BLaER1 treated with 17β-estradiol and CSF1 and Interleukin-3, amounts not matched to agents 10 nM and 100 nM (cell line): ENCODE measurements around the gene POLD3.

Experiments
- H3K27ac ChIP-seq, 11 experiments: shearing (Covaris generic); formaldehyde crosslinking; 2 replicates each; pipeline ENCODE4 v1.8.1; 2022
- H3K27me3 ChIP-seq, 11 experiments: shearing (Covaris generic); formaldehyde crosslinking; 2 replicates each; pipeline ENCODE4 v1.8.1; 2022
- H3K36me3 ChIP-seq, 11 experiments: shearing (Covaris generic); formaldehyde crosslinking; 2 replicates each; pipeline ENCODE4 v1.8.1; 2022
- H3K4me1 ChIP-seq, 10 experiments: shearing (Covaris generic); formaldehyde crosslinking; 2 replicates each; pipeline ENCODE4 v1.8.1; 2022
- H3K4me2 ChIP-seq, 11 experiments: shearing (Covaris generic); formaldehyde crosslinking; 2 replicates each; pipeline ENCODE4 v1.8.1; 2022
- H3K4me3 ChIP-seq, 10 experiments: shearing (Covaris generic); formaldehyde crosslinking; 2 replicates each; pipeline ENCODE4 v1.8.1; 2022
- H3K9ac ChIP-seq, 11 experiments: shearing (Covaris generic); formaldehyde crosslinking; 2 replicates each; pipeline ENCODE4 v1.8.1; 2022
- H3K9me3 ChIP-seq, 11 experiments: shearing (Covaris generic); formaldehyde crosslinking; replicated peaks in 1 of 11; 2 replicates each; pipeline ENCODE4 v1.8.1; 2022
- H4K20me1 ChIP-seq, 11 experiments: shearing (Covaris generic); formaldehyde crosslinking; 2 replicates each; pipeline ENCODE4 v1.8.1; 2022
- Cebpa-rat ChIP-seq, 11 experiments: shearing (Covaris generic); IDR thresholded peaks; 2 replicates each; pipeline ENCODE4 v1.8.1; 2022

POLD3 gene

DNA sequence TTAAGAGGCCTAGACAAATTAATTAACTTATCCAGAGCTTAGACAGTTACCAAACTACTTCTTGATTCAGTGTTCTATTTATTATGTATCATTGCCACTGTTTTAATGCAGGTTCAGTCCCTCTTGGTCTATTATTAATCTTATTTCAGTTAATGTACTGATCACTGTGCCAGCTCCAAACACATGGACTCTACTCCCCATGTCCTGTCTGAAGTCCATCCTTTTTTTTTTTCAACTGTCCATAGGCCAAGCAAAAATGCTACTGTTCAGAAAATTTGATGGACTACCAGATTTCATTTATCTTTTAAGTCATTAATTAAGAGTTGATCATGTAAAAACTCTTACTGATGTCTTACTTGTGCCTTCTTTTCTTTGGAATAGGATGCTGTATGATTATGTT is 11.9 kb downstream of the POLD3 start:
- TF ChIP-seq Cebpa-rat (IDR thresholded peaks at IDR 0.05), result no peak
- Histone ChIP-seq H3K9ac (no peak overlapping the region), H3K4me1 (peaks cover 0 to 9% (median 6%) of the 10 kb centered on the region in 10 experiments; a peak in 10 of 20 replicates), H3K27ac (no peak overlapping the region), H3K36me3 (peaks cover 68 to 100% (median 92%) of the 10 kb centered on the region in 11 experiments), H3K9me3 (no peaks in the 10 kb centered on the region), H3K4me3 (no peak overlapping the region), H3K4me2 (no peak overlapping the region), H3K27me3 (no peaks in the 10 kb centered on the region), H4K20me1 (peaks cover 0 to 32% (median 7%) of the 10 kb centered on the region in 11 experiments; a peak in 7 of 22 replicates)

DNA sequence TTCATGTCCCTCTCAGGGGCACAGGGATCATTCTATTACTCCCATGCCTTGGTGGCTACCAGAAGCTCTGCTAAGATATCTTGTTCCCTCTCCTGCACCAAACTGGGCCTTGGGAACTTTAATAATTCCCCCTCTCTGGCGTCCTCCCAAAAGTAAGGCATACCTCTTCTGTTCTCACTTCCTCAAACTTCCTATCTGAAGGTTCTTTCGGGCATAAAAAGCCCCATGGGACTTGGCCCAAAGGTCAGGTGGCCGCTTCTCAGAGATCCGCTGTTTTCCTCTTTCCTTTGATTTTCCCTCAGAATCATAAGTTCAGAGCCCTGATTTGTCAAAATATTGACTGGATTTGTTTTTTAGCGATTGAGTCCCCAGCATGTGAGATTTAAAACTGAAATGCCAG is 13.0 kb downstream of the POLD3 start:
- Histone ChIP-seq H3K4me3 (no peak overlapping the region), H3K36me3 (peaks cover 73 to 100% (median 90%) of the 10 kb centered on the region in 11 experiments), H3K4me1 (peaks cover 0 to 9% (median 6%) of the 10 kb centered on the region in 10 experiments; a peak in 10 of 20 replicates), H3K27ac (no peak overlapping the region), H3K4me2 (0 out of 22 replicates have a peak overlapping the region, but pooled peaks of 1 of the 11 experiments have one; percentile 1), H4K20me1 (peaks cover 0 to 32% (median 7%) of the 10 kb centered on the region in 11 experiments; a peak in 7 of 22 replicates), H3K9me3 (no peaks in the 10 kb centered on the region), H3K9ac (no peak overlapping the region), H3K27me3 (no peaks in the 10 kb centered on the region)
- no peak for TF ChIP-seq Cebpa-rat (IDR thresholded peaks at IDR 0.05)

DNA sequence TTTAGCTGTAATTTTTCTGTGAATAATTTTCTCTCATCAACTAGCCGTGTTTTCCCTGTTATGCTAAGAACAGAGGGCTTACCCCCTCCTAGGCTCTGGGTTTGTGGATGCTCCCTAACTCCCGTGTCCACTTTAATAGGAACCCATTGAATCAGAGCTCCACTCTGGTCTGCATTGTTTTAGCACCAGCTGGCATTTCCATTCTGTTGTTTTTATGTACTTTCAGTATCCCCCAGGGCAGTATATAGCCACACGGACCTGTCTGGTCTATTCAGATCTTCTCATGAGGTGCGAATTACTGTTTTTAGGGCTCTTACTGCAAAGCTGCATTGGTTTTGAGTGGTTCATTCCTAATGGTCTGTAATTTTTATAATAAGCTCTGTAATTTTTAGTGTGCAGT is 16.0 kb downstream of the POLD3 start:
- H3K9ac ChIP-seq, result no peak overlapping the region

DNA sequence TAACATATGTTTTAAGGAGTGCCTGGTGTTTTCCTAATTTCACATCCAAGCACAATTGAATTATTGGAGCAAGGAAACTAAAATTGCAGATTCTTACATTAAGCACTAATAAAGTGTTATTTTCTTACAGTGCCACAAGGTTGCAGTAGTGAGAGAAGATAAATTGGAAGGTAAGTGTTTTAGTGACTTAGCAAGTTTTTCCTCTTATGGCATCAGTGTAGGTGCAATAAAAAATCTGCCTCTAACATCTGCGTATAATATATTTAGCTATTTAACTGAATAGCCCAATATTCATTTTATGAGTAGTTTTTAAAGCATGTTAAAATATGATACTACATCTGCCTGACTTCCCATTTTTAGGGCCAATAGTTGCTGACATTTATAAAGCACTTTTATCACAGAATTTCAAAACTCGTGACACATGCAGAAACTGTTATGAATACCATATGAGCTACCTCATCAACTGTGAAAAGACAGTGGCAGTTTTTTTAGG is 19.0 kb downstream of the POLD3 start:
- TF ChIP-seq Cebpa-rat (IDR thresholded peaks at IDR 0.05), result no peak
- Histone ChIP-seq H3K4me2 (peak overlapping the region in 3 of 11 experiments; percentile 34 to 71 (median 67); a peak in 5 of 22 replicates), H4K20me1 (peaks cover 0 to 12% (median 3%) of the 10 kb centered on the region in 11 experiments; a peak in 4 of 22 replicates), H3K27ac (peak overlapping the region in 4 of 11 experiments; percentile 13 to 80 (median 72); a peak in 7 of 22 replicates), H3K4me3 (no peak overlapping the region), H3K36me3 (peaks cover 39 to 100% (median 87%) of the 10 kb centered on the region in 11 experiments), H3K9ac (peak overlapping the region in 2 of 11 experiments; percentile 7 to 29; a peak in 3 of 22 replicates), H3K9me3 (no peaks in the 10 kb centered on the region), H3K27me3 (no peaks in the 10 kb centered on the region), H3K4me1 (peaks cover 0 to 52% (median 0%) of the 10 kb centered on the region in 10 experiments; a peak in 6 of 20 replicates)

More for the DNA sequence above, 16.0 kb downstream of the POLD3 start:
- Histone ChIP-seq H3K9me3 (no peaks in the 10 kb centered on the region), H3K4me2 (no peak overlapping the region), H3K4me1 (peaks cover 4 to 31% (median 7%) of the 10 kb centered on the region in 10 experiments; a peak in 13 of 20 replicates), H4K20me1 (peaks cover 0 to 26% (median 5%) of the 10 kb centered on the region in 11 experiments; a peak in 4 of 22 replicates), H3K27me3 (no peaks in the 10 kb centered on the region), H3K4me3 (no peak overlapping the region), H3K36me3 (peaks cover 58 to 100% (median 85%) of the 10 kb centered on the region in 11 experiments), H3K27ac (no peak overlapping the region)
- no peak for TF ChIP-seq Cebpa-rat (IDR thresholded peaks at IDR 0.05)

DNA sequence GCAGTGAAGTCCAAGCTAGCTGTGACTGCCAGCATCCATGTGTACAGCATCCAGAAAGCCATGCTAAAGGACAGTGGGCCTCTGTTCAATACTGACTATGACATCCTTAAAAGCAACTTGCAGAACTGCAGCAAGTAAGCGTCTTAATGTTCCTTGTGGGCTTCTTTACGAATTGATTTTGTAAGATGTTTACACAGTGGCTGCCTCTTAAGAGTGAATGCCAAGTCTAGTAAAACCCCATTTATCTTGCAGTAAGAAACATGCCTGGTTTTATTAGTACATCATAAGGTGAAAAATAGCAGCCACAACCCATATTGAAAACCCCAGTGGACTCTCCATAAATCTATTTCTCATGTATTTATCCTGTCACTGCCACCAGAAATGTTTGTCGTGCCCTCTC is 20.5 kb downstream of the POLD3 start:
- Histone ChIP-seq H3K9me3 (no peaks in the 10 kb centered on the region), H3K36me3 (peaks cover 48 to 100% (median 90%) of the 10 kb centered on the region in 11 experiments), H3K4me3 (no peak overlapping the region), H3K4me2 (peak overlapping the region in 1 of 11 experiments; percentile 16; a peak in 1 of 22 replicates), H3K27ac (peak overlapping the region in 1 of 11 experiments; percentile 67; a peak in 2 of 22 replicates), H3K4me1 (peaks cover 0 to 56% (median 0%) of the 10 kb centered on the region in 10 experiments; a peak in 6 of 20 replicates), H3K9ac (no peak overlapping the region), H4K20me1 (peaks cover 0 to 12% (median 3%) of the 10 kb centered on the region in 11 experiments; a peak in 4 of 22 replicates), H3K27me3 (no peaks in the 10 kb centered on the region)
- TF ChIP-seq Cebpa-rat (IDR thresholded peaks at IDR 0.05), result no peak

DNA sequence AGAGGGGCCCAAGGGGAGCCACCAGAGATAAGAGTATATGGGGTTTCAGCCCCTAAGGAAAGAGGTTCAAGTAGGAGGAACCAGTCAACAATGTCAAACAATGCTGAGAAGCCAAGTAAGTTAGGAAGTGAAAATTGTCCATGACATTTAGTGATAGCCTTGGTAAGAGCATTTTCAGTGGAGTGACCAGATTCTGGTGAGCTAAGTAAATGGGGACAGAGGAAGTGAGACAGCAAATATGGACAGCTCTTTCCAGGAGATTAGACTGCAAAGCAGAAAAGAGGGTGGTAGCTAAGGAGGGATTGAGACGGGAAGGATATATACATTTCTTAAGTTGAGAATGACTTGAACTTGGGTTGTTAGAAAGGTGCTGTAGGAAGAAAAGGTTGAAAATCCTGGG is 22.9 kb downstream of the POLD3 start:
- Histone ChIP-seq H4K20me1 (peaks cover 0 to 5% (median 0%) of the 10 kb centered on the region in 11 experiments; a peak in 2 of 22 replicates), H3K27ac (peak overlapping the region in 3 of 11 experiments; percentile 56 to 66 (median 65); a peak in 6 of 22 replicates), H3K36me3 (peaks cover 57 to 100% (median 93%) of the 10 kb centered on the region in 11 experiments), H3K4me3 (no peak overlapping the region), H3K4me2 (peak overlapping the region in 3 of 11 experiments; percentile 43 to 78 (median 73); a peak in 6 of 22 replicates), H3K9ac (peak overlapping the region in 1 of 11 experiments; percentile 7; a peak in 1 of 22 replicates), H3K27me3 (no peaks in the 10 kb centered on the region), H3K4me1 (peaks cover 0 to 56% (median 0%) of the 10 kb centered on the region in 10 experiments; a peak in 6 of 20 replicates), H3K9me3 (no peaks in the 10 kb centered on the region)
- TF ChIP-seq Cebpa-rat (IDR thresholded peaks at IDR 0.05), result no peak

DNA sequence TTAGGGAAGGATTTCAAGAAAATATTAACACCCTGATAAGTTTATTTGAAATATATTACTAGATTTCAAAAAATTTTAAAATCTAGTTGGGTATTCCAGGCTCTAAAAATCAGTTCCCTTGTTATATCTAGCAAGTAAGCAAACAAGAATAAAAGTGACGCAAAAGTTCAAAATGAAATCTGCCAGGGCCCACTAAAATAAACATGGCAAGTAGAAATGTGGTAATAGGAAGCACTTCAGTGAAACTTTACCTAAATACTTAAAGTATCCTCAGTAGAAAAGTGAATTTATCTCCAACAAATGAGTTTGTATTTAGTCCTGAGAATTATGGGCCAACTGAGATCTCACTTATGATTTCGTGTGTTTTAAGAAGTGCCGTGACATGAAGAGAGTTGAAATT is 23.6 kb downstream of the POLD3 start:
- Histone ChIP-seq H3K27ac (peak overlapping the region in 2 of 11 experiments; percentile 56 to 66; a peak in 3 of 22 replicates), H3K4me2 (peak overlapping the region in 2 of 11 experiments; percentile 73 to 78; a peak in 2 of 22 replicates), H3K36me3 (peaks cover 64 to 100% (median 94%) of the 10 kb centered on the region in 11 experiments)

DNA sequence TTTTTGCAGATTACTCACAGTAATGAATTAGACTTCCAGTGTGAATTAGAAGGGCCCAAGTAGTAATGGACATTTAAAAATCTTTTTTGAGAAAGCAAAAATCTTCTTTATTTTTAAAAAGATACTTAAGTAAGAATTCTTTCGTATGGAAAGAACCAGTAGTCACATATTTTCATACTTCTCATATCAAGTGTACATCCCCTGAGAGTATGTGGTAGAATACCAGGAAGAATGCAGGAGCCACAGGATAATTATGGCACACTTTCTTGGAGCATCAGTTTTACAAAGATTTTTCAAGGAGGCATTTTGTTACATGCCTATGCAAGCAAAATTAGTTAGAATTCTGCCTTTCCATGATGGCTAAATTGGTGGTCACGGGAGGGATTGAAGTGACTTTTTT is 28.1 kb downstream of the POLD3 start:
- peaks cover 0 to 12% (median 0%) of the 10 kb centered on the region in 10 experiments; a peak in 6 of 20 replicates for H3K4me1 ChIP-seq

More for the DNA sequence above, 23.6 kb downstream of the POLD3 start:
- TF ChIP-seq Cebpa-rat (IDR thresholded peaks at IDR 0.05), result no peak
- peaks cover 0 to under 1% (median 0%) of the 10 kb centered on the region in 11 experiments; a peak in 1 of 22 replicates for H4K20me1 ChIP-seq
- H3K27me3 ChIP-seq, result no peaks in the 10 kb centered on the region
- H3K9me3 ChIP-seq, result no peaks in the 10 kb centered on the region
- peaks cover 0 to 51% (median 0%) of the 10 kb centered on the region in 10 experiments; a peak in 6 of 20 replicates for H3K4me1 ChIP-seq
- no peak overlapping the region for H3K9ac ChIP-seq
- no peak overlapping the region for H3K4me3 ChIP-seq

DNA sequence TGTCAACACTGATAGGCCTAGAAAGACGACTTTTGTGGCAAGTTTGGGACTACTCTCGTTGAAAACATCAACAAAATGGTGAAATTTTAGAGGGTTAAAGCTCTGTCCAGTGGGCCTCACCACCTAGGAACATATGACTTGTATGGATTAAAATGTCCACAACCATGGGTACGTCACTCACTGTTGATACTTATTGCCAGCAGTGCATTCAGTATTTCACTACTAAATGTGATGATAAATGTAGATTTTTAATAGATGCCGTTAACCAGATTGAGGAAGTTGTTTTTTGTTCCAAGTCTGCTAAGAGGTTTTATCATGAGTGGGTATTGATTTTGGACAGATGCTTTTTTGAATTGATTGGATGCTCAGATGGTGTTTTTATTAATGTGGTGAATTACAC is 33.7 kb downstream of the POLD3 start:
- Histone ChIP-seq H3K27ac (no peak overlapping the region), H3K4me3 (no peak overlapping the region), H3K4me2 (no peak overlapping the region), H4K20me1 (no peaks in the 10 kb centered on the region), H3K9me3 (no peaks in the 10 kb centered on the region), H3K27me3 (no peaks in the 10 kb centered on the region), H3K36me3 (peaks cover 34 to 96% (median 86%) of the 10 kb centered on the region in 11 experiments), H3K9ac (no peak overlapping the region), H3K4me1 (peaks cover 0 to 26% (median 0%) of the 10 kb centered on the region in 10 experiments; a peak in 5 of 20 replicates)
- no peak for TF ChIP-seq Cebpa-rat (IDR thresholded peaks at IDR 0.05)

More for the DNA sequence above, 28.1 kb downstream of the POLD3 start:
- H3K27me3 ChIP-seq, result no peaks in the 10 kb centered on the region
- H3K9me3 ChIP-seq, result no peaks in the 10 kb centered on the region
- H3K4me2 ChIP-seq, result no peak overlapping the region
- H4K20me1 ChIP-seq, result no peaks in the 10 kb centered on the region
- no peak overlapping the region for H3K4me3 ChIP-seq
- peaks cover 62 to 96% (median 88%) of the 10 kb centered on the region in 11 experiments for H3K36me3 ChIP-seq
- no peak overlapping the region for H3K9ac ChIP-seq
- H3K27ac ChIP-seq, result no peak overlapping the region
- no peak for TF ChIP-seq Cebpa-rat (IDR thresholded peaks at IDR 0.05)
